HG02852 (cell line): ENCODE results near the gene ZNF215.
"Not testable (repeated sequence)": the region's sequence is repeated elsewhere in the genome, so short reads cannot be mapped to it uniquely, and the experiment has no call there.

Experiments used
- ATAC-seq: cut with Tn5 transposase; IDR thresholded peaks from one replicate; pipeline ENCODE4 v1.9.1; 2021; ENCODE audit warnings: mild to moderate bottlenecking, moderate library complexity; ENCODE audit not compliant: unreplicated experiment

The ZNF215 gene

GRCh38 chr11:6926208-6927029, at the start of gene ZNF215:
TSS of gene ZNF215 (plus strand) at chr11:6926426. CDS start at chr11:6932273, 5,847 bp downstream.
- peak; percentile 64 for ATAC-seq

GRCh38 chr11:6876914-6877313, 49.3 kb upstream of the ZNF215 start:
- no peak for ATAC-seq

- no peak for ATAC-seq
Measured at GRCh38 chr11:6882751-6883150, 43.5 kb upstream of the ZNF215 start.

GRCh38 chr11:6887711-6888110, 38.5 kb upstream of the ZNF215 start:
- ATAC-seq, result not testable (repeated sequence)

GRCh38 chr11:6888830-6889229, 37.4 kb upstream of the ZNF215 start:
- no peak for ATAC-seq

GRCh38 chr11:6889835-6890234, 36.4 kb upstream of the ZNF215 start:
- ATAC-seq, result no peak

GRCh38 chr11:6892400-6892799, 33.8 kb upstream of the ZNF215 start, which contains the start of gene OR2D2:
TSS of gene OR2D2 (minus strand) at chr11:6892500. CDS start at chr11:6892500, 0 bp downstream.
- no peak for ATAC-seq

- no peak for ATAC-seq
Measured at GRCh38 chr11:6894097-6894496, 32.1 kb upstream of the ZNF215 start.

- ATAC-seq, result peak; percentile 79
Measured at GRCh38 chr11:6895010-6895409, 31.2 kb upstream of the ZNF215 start.

- ATAC-seq, result no peak
Measured at GRCh38 chr11:6898911-6899310, 27.3 kb upstream of the ZNF215 start.

GRCh38 chr11:6900327-6900999, 25.8 kb upstream of the ZNF215 start:
- no peak for ATAC-seq

GRCh38 chr11:6904804-6905203, 21.4 kb upstream of the ZNF215 start:
- ATAC-seq, result not testable (repeated sequence)

- no peak for ATAC-seq
Measured at GRCh38 chr11:6911378-6911777, 14.8 kb upstream of the ZNF215 start.

GRCh38 chr11:6911948-6912347, 14.3 kb upstream of the ZNF215 start:
- no peak for ATAC-seq

GRCh38 chr11:6919698-6920097, 6.5 kb upstream of the ZNF215 start:
- no peak for ATAC-seq

- no peak for ATAC-seq
Measured at GRCh38 chr11:6920702-6921101, 5.5 kb upstream of the ZNF215 start, which contains the start of gene OR2D3. TSS of gene OR2D3 (plus strand) at chr11:6921002. CDS start at chr11:6921002, 0 bp downstream.

GRCh38 chr11:6925007-6925577, 1.1 kb upstream of the ZNF215 start:
- ATAC-seq, result no peak

GRCh38 chr11:6925636-6926207, 504 bp upstream of the ZNF215 start:
- peak; percentile 19 for ATAC-seq

GRCh38 chr11:6927030-6927617, 898 bp downstream of the ZNF215 start:
- peak; percentile 65 for ATAC-seq

GRCh38 chr11:6928916-6929315, 2.7 kb downstream of the ZNF215 start:
- ATAC-seq, result no peak

GRCh38 chr11:6931146-6931713, 5.0 kb downstream of the ZNF215 start:
- no peak for ATAC-seq
